ENCODE data around the gene PRRG3.

PRRG3 gene

GRCh38 chrX:151708821-151709220 is 13.6 kb downstream of the PRRG3 start:
- Histone ChIP-seq H3K79me1 (ENCODE audit: low read length) (no peaks in the 10 kb centered on the region), H4K8ac (ENCODE audit: low read depth, low read length) (no peak overlapping the region), H4K91ac (ENCODE audit: low read depth, low read length) (no peak overlapping the region), H4K12ac (ENCODE audit: low read depth, low read length) (no peak overlapping the region), H2BK5ac (ENCODE audit: low read depth, low read length, poor library complexity) (no peak overlapping the region), H3K4me3 (ENCODE audit: low read depth, low read length) (no peak overlapping the region), H2BK120ac (ENCODE audit: insufficient read depth, low read length, poor library complexity) (no peak overlapping the region), H3K9me3 (ENCODE audit: insufficient read depth, low read depth, low read length) (no peaks in the 10 kb centered on the region), H2BK12ac (ENCODE audit: low read length) (no peak overlapping the region), H2AK5ac (ENCODE audit: low read length) (no peak overlapping the region), H3K23ac (ENCODE audit: low read length) (no peak overlapping the region), H3K4me2 (ENCODE audit: low read length) (no peak overlapping the region), H3K4me1 (ENCODE audit: control insufficient read depth in 1 of 2, insufficient read depth in 2 of 2, low read length in 2 of 2) (no peaks in the 10 kb centered on the region), H3K79me2 (ENCODE audit: control insufficient read depth, insufficient read depth, low read length, poor library complexity) (no peaks in the 10 kb centered on the region), H3K14ac (ENCODE audit: low read length) (no peak overlapping the region), H3K27me3 (ENCODE audit: insufficient read depth, low read length) (no peaks in the 10 kb centered on the region), H2AFZ (ENCODE audit: insufficient read depth, low read length, poor library complexity) (no peak overlapping the region), H3K4ac (ENCODE audit: low read depth, low read length) (no peak overlapping the region), H3K9ac (ENCODE audit: low read length) (no peak overlapping the region), H3K36me3 (ENCODE audit: control insufficient read depth in 1 of 2, insufficient read depth in 2 of 2, low read length in 2 of 2) (no peaks in the 10 kb centered on the region), H3K18ac (ENCODE audit: low read length) (no peak overlapping the region), H3K27ac (ENCODE audit: low read depth, low read length) (no peak overlapping the region)
- WGBS (ENCODE audit: extremely low coverage, insufficient coverage, insufficient read length): no CpG with 5 or more reads among the region's 7 CpGs
- no peak for DNase-seq

GRCh38 chrX:151710457-151710856 is 15.2 kb downstream of the PRRG3 start:
- H3K4me3 ChIP-seq (ENCODE audit: low read depth, low read length): no peak overlapping the region
- no peak overlapping the region for H4K8ac ChIP-seq (ENCODE audit: low read depth, low read length)
- no peak overlapping the region for H3K18ac ChIP-seq (ENCODE audit: low read length)
- no peak overlapping the region for H4K91ac ChIP-seq (ENCODE audit: low read depth, low read length)
- no peaks in the 10 kb centered on the region for H3K27me3 ChIP-seq (ENCODE audit: insufficient read depth, low read length)
- no peak for DNase-seq
- no peak overlapping the region for H3K27ac ChIP-seq (ENCODE audit: low read depth, low read length)
- no peak overlapping the region for H2BK12ac ChIP-seq (ENCODE audit: low read length)
- no CpG with 5 or more reads among the region's 2 CpGs for WGBS (ENCODE audit: extremely low coverage, insufficient coverage, insufficient read length)
- no peak overlapping the region for H2BK5ac ChIP-seq (ENCODE audit: low read depth, low read length, poor library complexity)
- H3K79me1 ChIP-seq (ENCODE audit: low read length): no peaks in the 10 kb centered on the region
- no peak overlapping the region for H3K23ac ChIP-seq (ENCODE audit: low read length)
- no peaks in the 10 kb centered on the region for H3K36me3 ChIP-seq (ENCODE audit: control insufficient read depth in 1 of 2, insufficient read depth in 2 of 2, low read length in 2 of 2)
- H3K4me2 ChIP-seq (ENCODE audit: low read length): no peak overlapping the region
- no peak overlapping the region for H2BK120ac ChIP-seq (ENCODE audit: insufficient read depth, low read length, poor library complexity)
- no peak overlapping the region for H2AK5ac ChIP-seq (ENCODE audit: low read length)
- no peak overlapping the region for H2AFZ ChIP-seq (ENCODE audit: insufficient read depth, low read length, poor library complexity)
- H4K12ac ChIP-seq (ENCODE audit: low read depth, low read length): no peak overlapping the region
- no peaks in the 10 kb centered on the region for H3K4me1 ChIP-seq (ENCODE audit: control insufficient read depth in 1 of 2, insufficient read depth in 2 of 2, low read length in 2 of 2)
- no peak overlapping the region for H3K14ac ChIP-seq (ENCODE audit: low read length)
- no peak overlapping the region for H3K4ac ChIP-seq (ENCODE audit: low read depth, low read length)
- no peaks in the 10 kb centered on the region for H3K9me3 ChIP-seq (ENCODE audit: insufficient read depth, low read depth, low read length)
- H3K9ac ChIP-seq (ENCODE audit: low read length): no peak overlapping the region
- no peaks in the 10 kb centered on the region for H3K79me2 ChIP-seq (ENCODE audit: control insufficient read depth, insufficient read depth, low read length, poor library complexity)

DNA sequence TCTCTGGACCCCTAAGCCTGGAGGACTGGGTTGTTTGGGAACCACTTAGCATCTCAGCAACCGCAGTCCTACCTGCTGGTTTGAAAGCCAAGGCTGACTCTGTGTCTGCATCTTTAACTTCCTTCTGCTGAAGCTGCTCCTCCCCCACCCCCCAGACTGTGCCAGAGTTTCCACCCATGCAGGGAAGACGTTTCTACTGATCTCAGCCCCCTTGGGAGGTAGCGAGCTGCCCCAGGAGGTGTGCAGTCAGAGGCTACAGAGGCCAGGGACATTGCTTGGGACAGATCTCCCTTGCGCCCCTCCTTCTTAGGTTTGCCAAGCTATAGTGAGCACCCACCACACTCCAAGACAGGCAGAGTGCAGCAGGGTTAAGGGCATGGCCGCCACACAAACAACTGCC is 15.9 kb downstream of the PRRG3 start:
- H3K27ac ChIP-seq (ENCODE audit: low read depth, low read length): no peak overlapping the region
- no peak overlapping the region for H4K91ac ChIP-seq (ENCODE audit: low read depth, low read length)
- H3K4ac ChIP-seq (ENCODE audit: low read depth, low read length): no peak overlapping the region
- H2BK120ac ChIP-seq (ENCODE audit: insufficient read depth, low read length, poor library complexity): no peak overlapping the region
- H3K79me1 ChIP-seq (ENCODE audit: low read length): no peaks in the 10 kb centered on the region
- no peak overlapping the region for H3K14ac ChIP-seq (ENCODE audit: low read length)
- no peak overlapping the region for H3K4me2 ChIP-seq (ENCODE audit: low read length)
- H4K8ac ChIP-seq (ENCODE audit: low read depth, low read length): no peak overlapping the region
- H4K12ac ChIP-seq (ENCODE audit: low read depth, low read length): no peak overlapping the region
- no peaks in the 10 kb centered on the region for H3K9me3 ChIP-seq (ENCODE audit: insufficient read depth, low read depth, low read length)
- H3K18ac ChIP-seq (ENCODE audit: low read length): no peak overlapping the region
- H3K79me2 ChIP-seq (ENCODE audit: control insufficient read depth, insufficient read depth, low read length, poor library complexity): no peaks in the 10 kb centered on the region
- H3K23ac ChIP-seq (ENCODE audit: low read length): no peak overlapping the region
- H3K4me1 ChIP-seq (ENCODE audit: control insufficient read depth in 1 of 2, insufficient read depth in 2 of 2, low read length in 2 of 2): no peaks in the 10 kb centered on the region
- WGBS (ENCODE audit: extremely low coverage, insufficient coverage, insufficient read length): no CpG with 5 or more reads among the region's 5 CpGs
- H3K36me3 ChIP-seq (ENCODE audit: control insufficient read depth in 1 of 2, insufficient read depth in 2 of 2, low read length in 2 of 2): no peaks in the 10 kb centered on the region
- H3K9ac ChIP-seq (ENCODE audit: low read length): no peak overlapping the region
- no peak overlapping the region for H2BK5ac ChIP-seq (ENCODE audit: low read depth, low read length, poor library complexity)
- H3K27me3 ChIP-seq (ENCODE audit: insufficient read depth, low read length): no peaks in the 10 kb centered on the region
- no peak overlapping the region for H3K4me3 ChIP-seq (ENCODE audit: low read depth, low read length)
- H2AK5ac ChIP-seq (ENCODE audit: low read length): no peak overlapping the region
- no peak overlapping the region for H2AFZ ChIP-seq (ENCODE audit: insufficient read depth, low read length, poor library complexity)
- no peak overlapping the region for H2BK12ac ChIP-seq (ENCODE audit: low read length)
- no peak for DNase-seq

- no peak overlapping the region for H2BK5ac ChIP-seq (ENCODE audit: low read depth, low read length, poor library complexity)
- no peaks in the 10 kb centered on the region for H3K79me1 ChIP-seq (ENCODE audit: low read length)
- H4K12ac ChIP-seq (ENCODE audit: low read depth, low read length): no peak overlapping the region
- no peak overlapping the region for H2AFZ ChIP-seq (ENCODE audit: insufficient read depth, low read length, poor library complexity)
- WGBS (ENCODE audit: extremely low coverage, insufficient coverage, insufficient read length): no CpG with 5 or more reads among the region's 2 CpGs
- no peak overlapping the region for H3K18ac ChIP-seq (ENCODE audit: low read length)
- no peak overlapping the region for H2BK12ac ChIP-seq (ENCODE audit: low read length)
- H3K4ac ChIP-seq (ENCODE audit: low read depth, low read length): no peak overlapping the region
- no peaks in the 10 kb centered on the region for H3K79me2 ChIP-seq (ENCODE audit: control insufficient read depth, insufficient read depth, low read length, poor library complexity)
- no peak overlapping the region for H4K8ac ChIP-seq (ENCODE audit: low read depth, low read length)
- no peak overlapping the region for H3K14ac ChIP-seq (ENCODE audit: low read length)
- H4K91ac ChIP-seq (ENCODE audit: low read depth, low read length): no peak overlapping the region
- no peaks in the 10 kb centered on the region for H3K27me3 ChIP-seq (ENCODE audit: insufficient read depth, low read length)
- H3K23ac ChIP-seq (ENCODE audit: low read length): no peak overlapping the region
- no peak overlapping the region for H3K4me2 ChIP-seq (ENCODE audit: low read length)
- DNase-seq: no peak
- H2BK120ac ChIP-seq (ENCODE audit: insufficient read depth, low read length, poor library complexity): no peak overlapping the region
- no peak overlapping the region for H3K4me3 ChIP-seq (ENCODE audit: low read depth, low read length)
- no peak overlapping the region for H3K27ac ChIP-seq (ENCODE audit: low read depth, low read length)
- H3K36me3 ChIP-seq (ENCODE audit: control insufficient read depth in 1 of 2, insufficient read depth in 2 of 2, low read length in 2 of 2): no peaks in the 10 kb centered on the region
- H3K9ac ChIP-seq (ENCODE audit: low read length): no peak overlapping the region
- no peaks in the 10 kb centered on the region for H3K9me3 ChIP-seq (ENCODE audit: insufficient read depth, low read depth, low read length)
- H2AK5ac ChIP-seq (ENCODE audit: low read length): no peak overlapping the region
- H3K4me1 ChIP-seq (ENCODE audit: control insufficient read depth in 1 of 2, insufficient read depth in 2 of 2, low read length in 2 of 2): no peaks in the 10 kb centered on the region
These were observed 16.5 kb downstream of the PRRG3 start for GRCh38 chrX:151711787-151712186.

Measured in trophoblast cell (in vitro differentiated cells and primary cell).